ENCODE measurements around the gene MXD4. TPM values are rescaled to one million over a fixed set of nuclear protein-coding genes. Genes with fewer than 3 reads are reported as not detected.

The MXD4 gene
- polyA plus RNA-seq, 1 of the 3 experiments (the other 2 are of a cell fraction): 38.6 TPM

GRCh38 chr4:2252530-2253091, 9.3 kb downstream of the MXD4 start:
- POLR2A ChIA-PET: no interaction called here
- H3K36me3 ChIP-seq (replicated peaks in 1 of 2; ENCODE audit: control insufficient read depth in 1 of 2, insufficient read depth in 2 of 2, low read length in 1 of 2): peaks cover 0 to 73% of the 10 kb centered on the region in 2 experiments
- no peak overlapping the region for H2AFZ ChIP-seq (ENCODE audit: low read depth)
- CTCF ChIA-PET: no interaction called here
- H3K4me1 ChIP-seq (ENCODE audit: control insufficient read depth in 1 of 2, insufficient read depth in 2 of 2, low read depth in 1 of 2, low read length in 1 of 2): peaks cover 0 to 21% of the 10 kb centered on the region in 2 experiments; a peak in 1 of 4 replicates
- WGBS (ENCODE audit: low lambda C conversion rate): 94% methylated on average over 8 of the region's 12 CpGs
- H3K9ac ChIP-seq: no peak overlapping the region
- H3F3A ChIP-seq (replicated peaks; ENCODE audit: insufficient read depth): no peaks in the 10 kb centered on the region
- H3K4me2 ChIP-seq: no peak overlapping the region
- no peaks in the 10 kb centered on the region for H3K9me2 ChIP-seq
- H4K20me1 ChIP-seq (ENCODE audit: insufficient read depth): peaks cover 48% of the 10 kb centered on the region
- DNase-seq: peak; percentile 41
- no peak overlapping the region for H3K27ac ChIP-seq (ENCODE audit: low read depth in 2 of 2, low read length in 1 of 2)
- H3K79me2 ChIP-seq (ENCODE audit: insufficient read depth): peaks cover 15% of the 10 kb centered on the region
- no peaks in the 10 kb centered on the region for H3K9me3 ChIP-seq
- no peak overlapping the region for H3K4me3 ChIP-seq (ENCODE audit: low read depth in 2 of 2, low read length in 1 of 2)
- TF ChIP-seq MEF2A (IDR thresholded peaks at IDR 0.05; ENCODE audit: borderline replicate concordance, low read depth) (no peak), FOXJ3 (CRISPR knock-in tag; IDR thresholded peaks at IDR 0.05) (no peak), FOXM1 (IDR thresholded peaks at IDR 0.05; ENCODE audit: low read depth) (no peak), TAF1 (IDR thresholded peaks at IDR 0.05; ENCODE audit: borderline replicate concordance, low read depth, low read length) (no peak), YY1 (IDR thresholded peaks at IDR 0.05; ENCODE audit: low read depth) (no peak), RCOR1 (IDR thresholded peaks at IDR 0.05; ENCODE audit: low read length) (no peak), JUND (IDR thresholded peaks at IDR 0.05) (no peak), TEAD4 (IDR thresholded peaks at IDR 0.05; ENCODE audit: borderline replicate concordance, insufficient read depth) (no peak), FOSL2 (IDR thresholded peaks at IDR 0.05; ENCODE audit: borderline replicate concordance, low read depth) (no peak), MXI1 (IDR thresholded peaks at IDR 0.05; ENCODE audit: low read depth, low read length) (no peak), SMC3 (IDR thresholded peaks at IDR 0.05; ENCODE audit: low read depth, low read length) (no peak), TCF12 (IDR thresholded peaks at IDR 0.05) (no peak), NRF1 (IDR thresholded peaks at IDR 0.05; ENCODE audit: low read depth, low read length) (no peak), GATA2 (CRISPR knock-in tag; IDR thresholded peaks at IDR 0.05) (no peak), USF1 (IDR thresholded peaks at IDR 0.05; ENCODE audit: borderline replicate concordance, low read depth) (no peak), SIN3A (IDR thresholded peaks at IDR 0.05; ENCODE audit: borderline replicate concordance, low read depth, low read length) (no peak), RXRA (IDR thresholded peaks at IDR 0.05; ENCODE audit: borderline replicate concordance, low read depth) (no peak)
- TF ChIP-seq, protein P1, sequence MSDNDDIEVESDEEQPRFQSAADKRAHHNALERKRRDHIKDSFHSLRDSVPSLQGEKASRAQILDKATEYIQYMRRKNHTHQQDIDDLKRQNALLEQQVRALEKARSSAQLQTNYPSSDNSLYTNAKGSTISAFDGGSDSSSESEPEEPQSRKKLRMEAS (IDR thresholded peaks at IDR 0.05; ENCODE audit: low read depth): no peak
- TF ChIP-seq, protein P2, sequence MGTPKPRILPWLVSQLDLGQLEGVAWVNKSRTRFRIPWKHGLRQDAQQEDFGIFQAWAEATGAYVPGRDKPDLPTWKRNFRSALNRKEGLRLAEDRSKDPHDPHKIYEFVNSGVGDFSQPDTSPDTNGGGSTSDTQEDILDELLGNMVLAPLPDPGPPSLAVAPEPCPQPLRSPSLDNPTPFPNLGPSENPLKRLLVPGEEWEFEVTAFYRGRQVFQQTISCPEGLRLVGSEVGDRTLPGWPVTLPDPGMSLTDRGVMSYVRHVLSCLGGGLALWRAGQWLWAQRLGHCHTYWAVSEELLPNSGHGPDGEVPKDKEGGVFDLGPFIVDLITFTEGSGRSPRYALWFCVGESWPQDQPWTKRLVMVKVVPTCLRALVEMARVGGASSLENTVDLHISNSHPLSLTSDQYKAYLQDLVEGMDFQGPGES (IDR thresholded peaks at IDR 0.05; ENCODE audit: low read depth, low read length): no peak
- TF ChIP-seq, protein P3, sequence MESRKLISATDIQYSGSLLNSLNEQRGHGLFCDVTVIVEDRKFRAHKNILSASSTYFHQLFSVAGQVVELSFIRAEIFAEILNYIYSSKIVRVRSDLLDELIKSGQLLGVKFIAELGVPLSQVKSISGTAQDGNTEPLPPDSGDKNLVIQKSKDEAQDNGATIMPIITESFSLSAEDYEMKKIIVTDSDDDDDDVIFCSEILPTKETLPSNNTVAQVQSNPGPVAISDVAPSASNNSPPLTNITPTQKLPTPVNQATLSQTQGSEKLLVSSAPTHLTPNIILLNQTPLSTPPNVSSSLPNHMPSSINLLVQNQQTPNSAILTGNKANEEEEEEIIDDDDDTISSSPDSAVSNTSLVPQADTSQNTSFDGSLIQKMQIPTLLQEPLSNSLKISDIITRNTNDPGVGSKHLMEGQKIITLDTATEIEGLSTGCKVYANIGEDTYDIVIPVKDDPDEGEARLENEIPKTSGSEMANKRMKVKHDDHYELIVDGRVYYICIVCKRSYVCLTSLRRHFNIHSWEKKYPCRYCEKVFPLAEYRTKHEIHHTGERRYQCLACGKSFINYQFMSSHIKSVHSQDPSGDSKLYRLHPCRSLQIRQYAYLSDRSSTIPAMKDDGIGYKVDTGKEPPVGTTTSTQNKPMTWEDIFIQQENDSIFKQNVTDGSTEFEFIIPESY (IDR thresholded peaks at IDR 0.05; ENCODE audit: borderline replicate concordance, low read depth): no peak
- H3K27me3 ChIP-seq (ENCODE audit: insufficient read depth): no peaks in the 10 kb centered on the region

Measured in SK-N-SH (cell line).